Fibroblast of the aortic adventitia (primary cell): ENCODE measurements around the gene PLA2G4A. TPM values are rescaled to one million over a fixed set of nuclear protein-coding genes. Genes with fewer than 3 reads are reported as not detected.

Experiments used
- DNase-seq: peaks from one replicate; pipeline ENCODE4 v3.0.0-alpha.2; 2010; ENCODE audit warnings: low read depth
- H3K4me3 ChIP-seq: 2 replicates; pipeline ENCODE4 v1.5.1; 2011; ENCODE audit warnings: low read depth, mild to moderate bottlenecking, control low read depth, low read length, moderate library complexity
- CTCF ChIP-seq: IDR thresholded peaks from 2 replicates; pipeline ENCODE4 v1.5.1; 2011; ENCODE audit warnings: mild to moderate bottlenecking, low read length, control low read depth, inconsistent platforms; ENCODE audit not compliant: insufficient read depth
- total RNA-seq: library from RNA; depleted of rRNA; stranded (reverse); fragments of >200 nt; gene quantifications from 2 replicates; pipeline ENCODE4 v1.2.3, GENCODE V29; 2012; ENCODE audit warnings: low replicate concordance

Gene PLA2G4A
- total RNA-seq, 1 donor: 74.7 TPM

DNA sequence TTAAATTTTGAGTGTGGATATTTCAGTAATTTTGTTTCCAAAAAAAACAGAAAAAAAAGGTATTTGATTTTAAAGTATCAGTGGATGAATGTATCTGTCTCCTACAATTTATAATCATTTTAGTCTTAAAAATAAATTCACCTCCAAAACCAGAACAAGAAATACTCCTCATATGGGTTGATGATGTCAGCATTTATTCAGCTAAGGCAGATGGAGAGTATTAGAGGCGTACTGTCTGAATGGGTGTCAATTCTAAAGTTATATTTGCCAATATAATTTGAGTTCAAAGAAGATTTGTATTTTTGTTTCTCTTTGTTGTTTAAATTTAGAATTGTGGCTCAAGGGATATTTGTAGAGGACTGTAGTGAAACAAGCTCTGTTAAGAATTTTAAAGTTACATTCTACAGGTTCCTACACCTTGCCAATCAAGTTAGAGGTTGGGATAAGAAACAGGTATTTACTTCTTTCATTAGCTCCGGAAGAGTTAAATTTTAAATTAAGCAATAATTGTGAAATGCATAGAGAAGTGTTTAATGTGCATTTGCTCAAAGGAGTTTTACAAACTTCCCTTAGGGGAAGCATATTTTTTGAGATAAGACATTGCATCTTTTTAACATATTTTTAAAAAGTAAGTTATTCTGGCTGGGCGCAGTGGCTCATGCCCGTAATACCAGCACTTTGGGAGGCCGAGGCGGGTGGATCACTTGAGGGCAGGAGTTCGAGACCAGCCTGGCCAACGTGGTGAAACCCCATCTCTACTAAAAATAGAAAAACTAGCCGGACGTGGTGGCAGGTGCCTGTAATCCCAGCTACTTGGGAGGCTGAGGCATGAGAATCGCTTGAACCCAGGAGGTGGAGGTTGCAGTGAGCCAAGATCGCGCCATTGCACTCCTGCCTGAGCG lies 1.2 kb downstream of the PLA2G4A start:
- H3K4me3 ChIP-seq: peak overlapping the region; percentile 32
- DNase-seq: peak; percentile 15
- TF ChIP-seq CTCF: no peak

DNA sequence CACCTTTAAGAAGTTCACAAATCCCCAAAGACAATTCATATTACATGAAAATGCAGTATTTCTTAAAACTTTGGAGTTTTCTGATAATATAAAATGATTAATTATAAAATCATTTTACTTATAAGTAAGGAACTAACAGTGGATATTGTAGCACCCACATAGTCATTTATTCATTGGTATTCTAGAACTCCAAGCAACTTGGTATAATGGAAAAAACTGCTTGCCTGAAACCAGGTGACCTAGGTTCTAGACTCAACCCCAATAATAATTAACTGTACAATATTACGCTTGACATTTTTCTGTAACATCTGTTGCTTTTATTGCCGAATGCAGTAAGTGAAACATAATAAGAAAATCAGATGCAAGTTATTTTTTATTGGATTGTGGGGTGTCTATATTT lies 2.4 kb downstream of the PLA2G4A start:
- TF ChIP-seq CTCF: no peak
- H3K4me3 ChIP-seq: no peak overlapping the region
- no peak for DNase-seq

GRCh38 chr1:186834399-186834958 lies 5.7 kb downstream of the PLA2G4A start:
- TF ChIP-seq CTCF: no peak
- DNase-seq: no peak

GRCh38 chr1:186835448-186835847 lies 6.7 kb downstream of the PLA2G4A start:
- DNase-seq: no peak
- TF ChIP-seq CTCF: no peak
- H3K4me3 ChIP-seq: no peak overlapping the region

More at GRCh38 chr1:186834399-186834958, 5.7 kb downstream of the PLA2G4A start:
- H3K4me3 ChIP-seq: no peak overlapping the region

DNA sequence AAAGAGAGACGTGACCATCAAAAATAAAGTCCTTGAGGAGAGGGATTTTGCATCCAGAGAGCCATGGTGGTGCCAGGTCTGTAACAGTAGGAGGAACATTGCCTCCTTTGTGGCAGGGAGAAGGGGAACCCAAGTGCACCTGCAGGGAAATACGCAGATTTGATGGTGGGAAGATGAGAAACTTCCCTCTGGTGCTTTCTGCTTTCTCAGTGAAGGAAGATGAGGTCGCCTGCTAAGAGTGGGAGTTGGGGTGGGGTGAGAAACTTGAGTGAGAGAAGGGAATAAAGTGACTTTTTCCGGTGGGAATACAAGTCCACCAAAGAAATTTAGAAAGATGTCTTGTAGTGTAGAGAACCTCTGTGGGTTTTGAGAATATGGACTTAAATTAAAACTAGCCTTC lies 9.1 kb downstream of the PLA2G4A start:
- no peak for DNase-seq

GRCh38 chr1:186838380-186839040 lies 9.8 kb downstream of the PLA2G4A start:
- no peak for DNase-seq
- no peak overlapping the region for H3K4me3 ChIP-seq
- no peak for TF ChIP-seq CTCF

More for the DNA sequence above, 9.1 kb downstream of the PLA2G4A start:
- H3K4me3 ChIP-seq: no peak overlapping the region
- no peak for TF ChIP-seq CTCF
